GM12892 (cell line): ENCODE data around the gene TTC22.

Source experiments
- POLR2A ChIP-seq: IDR thresholded peaks from 2 replicates; pipeline ENCODE4 v1.6.1; 2011; ENCODE audit warnings: low read depth, low read length, control low read depth
- POLR2AphosphoS5 ChIP-seq: IDR thresholded peaks from 2 replicates; pipeline ENCODE4 v1.6.1; 2011; ENCODE audit warnings: low read depth, low read length, control low read depth
- TAF1 ChIP-seq: IDR thresholded peaks from 2 replicates; pipeline ENCODE4 v1.6.1; 2011; ENCODE audit warnings: low read depth, mild to moderate bottlenecking, control low read depth, low read length, borderline replicate concordance

- TF ChIP-seq POLR2AphosphoS5 (no peak), POLR2A (no peak), TAF1 (no peak)
Observed at GRCh38 chr1:54848134-54848948, 47.2 kb upstream of the TTC22 start.
